KOPT-K1 (cell line): ENCODE results near the gene FMNL3.
"Not testable (repeated sequence)": the region's sequence is repeated elsewhere in the genome, so short reads cannot be mapped to it uniquely, and the experiment has no call there.

Experiments
- H3K27ac ChIP-seq: fragments of 200-600 bp; sonication (generic); 2 replicates; pipeline ENCODE4 v1.5.1; 2016; ENCODE audit warnings: antibody characterized with exemption, mild to moderate bottlenecking, low read depth, low read length; ENCODE audit not compliant: poor library complexity, severe bottlenecking
- H3K36me3 ChIP-seq: fragments of 200-600 bp; sonication (generic); 2 replicates; pipeline ENCODE4 v1.5.1; 2017; ENCODE audit warnings: antibody characterized with exemption, mild to moderate bottlenecking, low read length, moderate library complexity; ENCODE audit not compliant: insufficient read depth
- H3K9me3 ChIP-seq: fragments of 200-600 bp; sonication (generic); 2 replicates; pipeline ENCODE4 v1.5.1; 2017; ENCODE audit warnings: antibody characterized with exemption, low read length, mild to moderate bottlenecking; ENCODE audit not compliant: insufficient read depth, poor library complexity, severe bottlenecking

Gene FMNL3

DNA sequence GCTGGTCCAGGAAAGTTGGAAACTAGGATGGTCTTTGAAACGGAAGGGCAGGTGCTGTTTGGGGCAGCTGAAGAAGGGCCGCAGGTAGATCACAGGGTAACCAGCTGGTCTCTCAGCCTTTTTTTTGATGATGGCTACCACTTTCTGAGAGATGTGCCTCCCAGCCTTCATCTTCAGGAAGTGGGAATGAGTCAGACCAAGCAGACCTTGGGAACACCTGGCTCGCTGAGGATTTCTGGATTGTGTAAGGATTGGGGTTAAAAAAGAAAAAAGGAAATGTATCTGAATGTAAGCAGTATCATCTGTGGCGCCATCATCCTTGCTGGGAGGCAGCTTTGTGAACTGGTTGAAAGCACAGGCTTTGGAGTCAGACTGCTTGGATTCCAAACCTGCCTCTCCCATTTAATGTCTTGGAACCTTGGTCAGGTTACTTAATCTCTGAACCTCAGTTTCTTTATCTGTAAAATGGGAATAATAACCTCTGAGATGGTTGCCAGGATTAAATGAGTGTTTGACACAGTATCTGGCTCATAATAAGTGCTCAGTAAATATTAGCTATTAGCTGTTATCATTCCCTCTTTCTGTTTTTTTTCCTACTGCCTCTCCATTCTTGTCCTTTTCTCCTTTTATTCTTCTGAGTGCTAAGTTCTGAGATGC, 82.2 kb downstream of the FMNL3 start:
- Histone ChIP-seq H3K36me3 (no peaks in the 10 kb centered on the region), H3K27ac (no peak overlapping the region)

DNA sequence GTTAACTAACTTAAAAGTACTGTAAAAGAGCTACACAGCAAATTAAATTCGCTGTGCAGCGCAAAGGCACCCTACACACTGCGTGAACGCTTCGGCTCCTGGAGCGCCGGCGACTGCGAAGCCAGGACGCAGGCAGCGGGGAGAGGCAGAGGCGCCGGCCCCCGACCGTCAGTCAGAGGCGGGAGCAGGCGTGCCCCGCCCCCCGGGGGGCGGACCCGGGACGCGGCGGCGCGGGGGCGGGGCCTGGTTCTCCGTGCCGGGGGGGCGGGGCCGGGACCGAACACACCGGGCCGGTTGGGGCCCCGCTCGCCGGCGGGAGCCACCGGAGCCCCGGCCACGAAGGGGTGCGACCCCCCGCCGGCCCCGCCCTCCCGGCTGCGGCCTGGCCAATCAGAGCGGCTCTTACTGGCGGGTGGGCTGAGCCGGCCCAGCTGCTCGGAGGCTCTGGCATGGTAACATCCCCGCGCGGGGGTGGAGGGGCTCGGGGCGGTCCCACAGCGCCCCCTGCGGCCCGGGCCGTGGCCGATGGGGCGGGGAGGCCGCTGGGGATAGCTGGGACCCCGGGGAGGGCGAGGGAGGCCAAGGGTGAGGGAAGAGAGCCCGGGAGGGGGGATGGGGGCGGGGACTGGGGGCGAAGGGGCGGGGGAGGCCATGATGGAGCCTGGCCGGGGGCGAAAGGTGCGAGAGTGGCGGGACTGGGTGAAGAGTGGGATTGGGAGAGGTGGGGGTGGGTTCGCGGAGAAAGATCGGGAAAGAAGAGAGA, 83.9 kb downstream of the FMNL3 start, which contains the start of gene PRPF40B:
Gene PRPF40B, plus strand, starts transcription at position 420 of the 763 bp plus-strand sequence. Its CDS starts 30 bp downstream, at position 450.
- H3K36me3 ChIP-seq: no peaks in the 10 kb centered on the region
- H3K9me3 ChIP-seq: no peaks in the 10 kb centered on the region
- peak within 1 kb of the TSS; percentile 49 for H3K27ac ChIP-seq

More for the DNA sequence above, 82.2 kb downstream of the FMNL3 start:
- H3K9me3 ChIP-seq: no peaks in the 10 kb centered on the region

GRCh38 chr12:49622501-49623141, 84.6 kb downstream of the FMNL3 start:
- no peaks in the 10 kb centered on the region for H3K9me3 ChIP-seq
- peak overlapping the region; percentile 49 for H3K27ac ChIP-seq
- no peaks in the 10 kb centered on the region for H3K36me3 ChIP-seq

DNA sequence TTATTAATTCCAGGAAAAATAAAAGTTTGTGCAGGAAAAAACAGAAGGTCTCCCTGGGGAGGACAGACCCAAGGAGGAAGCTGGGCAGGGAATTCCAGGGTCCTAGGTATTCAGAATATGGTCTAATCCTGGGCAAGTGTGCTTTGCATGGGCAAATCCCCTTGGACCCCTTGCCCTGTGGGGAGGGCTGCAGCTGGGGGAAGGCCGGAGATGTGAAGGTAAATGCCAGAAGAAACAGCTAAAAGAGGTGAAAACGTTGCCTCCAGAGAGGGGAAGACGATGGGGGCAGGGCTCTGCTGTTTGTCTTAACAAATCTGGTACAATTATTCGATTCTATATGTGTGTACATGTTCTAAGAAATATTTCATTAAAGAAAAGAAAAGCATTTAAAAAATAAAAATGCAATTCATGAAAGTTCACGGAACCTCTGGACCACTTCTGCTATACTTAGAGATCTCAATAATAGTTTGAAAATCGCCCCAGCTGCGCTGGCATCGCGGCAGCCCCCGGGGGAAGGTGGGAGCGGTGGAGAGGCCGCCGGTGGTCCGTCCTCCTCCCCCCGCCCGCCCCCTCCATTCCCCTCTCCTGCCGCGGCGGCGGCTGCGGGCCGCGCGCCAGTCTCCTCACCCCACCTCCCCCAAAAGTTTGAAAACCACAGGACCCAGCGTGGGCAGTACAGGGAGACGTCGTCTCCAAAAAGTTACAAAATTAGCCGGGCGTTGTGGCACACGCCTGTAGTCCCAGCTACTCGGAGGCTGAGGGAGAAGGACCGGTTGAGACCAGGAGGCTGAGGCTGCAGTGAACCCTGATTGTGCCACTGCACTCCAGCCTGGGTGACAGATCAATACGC, 85.3 kb downstream of the FMNL3 start:
- Histone ChIP-seq H3K36me3 (no peaks in the 10 kb centered on the region), H3K27ac (no peak overlapping the region), H3K9me3 (no peaks in the 10 kb centered on the region)

DNA sequence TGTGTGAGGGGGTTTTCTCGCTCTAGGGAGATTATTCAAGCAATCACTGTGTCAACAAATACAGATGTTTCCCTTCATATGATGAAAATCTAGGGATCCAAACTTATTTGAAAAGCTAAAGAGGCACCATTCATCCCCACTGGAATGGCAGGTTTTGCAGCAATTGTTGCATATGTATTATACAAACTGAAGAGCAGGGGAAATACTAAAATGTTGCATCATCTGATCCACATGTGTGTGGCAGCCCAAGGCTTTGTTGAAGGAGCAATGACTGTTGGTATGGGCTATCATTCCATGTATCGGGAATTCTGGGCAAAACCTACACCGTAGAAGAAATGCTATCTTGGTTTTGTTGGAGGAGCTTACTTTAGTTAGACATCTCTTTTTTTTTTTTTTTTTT, 87.9 kb downstream of the FMNL3 start:
- no peaks in the 10 kb centered on the region for H3K36me3 ChIP-seq
- H3K27ac ChIP-seq: no peak overlapping the region
- H3K9me3 ChIP-seq: peaks cover 10% of the 10 kb centered on the region

DNA sequence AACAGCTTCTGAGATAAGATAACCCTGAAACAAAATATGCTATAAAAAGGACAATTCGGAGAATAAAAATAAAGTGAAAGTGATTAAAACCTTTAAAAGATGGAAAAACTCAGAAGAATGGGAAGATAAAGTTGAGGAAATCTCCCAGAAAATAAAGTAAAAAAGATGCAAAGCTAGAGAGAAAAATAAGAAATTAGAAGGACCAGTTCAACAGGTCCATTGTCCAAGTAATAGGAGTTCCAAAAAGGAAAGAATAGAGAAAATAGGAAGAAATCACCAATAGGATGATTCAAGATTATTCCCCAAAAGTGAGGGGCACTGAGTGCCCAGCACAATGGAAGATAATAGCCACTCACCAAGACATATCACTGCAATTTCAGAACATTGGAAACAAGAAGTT, 88.6 kb downstream of the FMNL3 start:
- no peak overlapping the region for H3K27ac ChIP-seq
- peaks cover 10% of the 10 kb centered on the region for H3K9me3 ChIP-seq
- H3K36me3 ChIP-seq: no peaks in the 10 kb centered on the region

DNA sequence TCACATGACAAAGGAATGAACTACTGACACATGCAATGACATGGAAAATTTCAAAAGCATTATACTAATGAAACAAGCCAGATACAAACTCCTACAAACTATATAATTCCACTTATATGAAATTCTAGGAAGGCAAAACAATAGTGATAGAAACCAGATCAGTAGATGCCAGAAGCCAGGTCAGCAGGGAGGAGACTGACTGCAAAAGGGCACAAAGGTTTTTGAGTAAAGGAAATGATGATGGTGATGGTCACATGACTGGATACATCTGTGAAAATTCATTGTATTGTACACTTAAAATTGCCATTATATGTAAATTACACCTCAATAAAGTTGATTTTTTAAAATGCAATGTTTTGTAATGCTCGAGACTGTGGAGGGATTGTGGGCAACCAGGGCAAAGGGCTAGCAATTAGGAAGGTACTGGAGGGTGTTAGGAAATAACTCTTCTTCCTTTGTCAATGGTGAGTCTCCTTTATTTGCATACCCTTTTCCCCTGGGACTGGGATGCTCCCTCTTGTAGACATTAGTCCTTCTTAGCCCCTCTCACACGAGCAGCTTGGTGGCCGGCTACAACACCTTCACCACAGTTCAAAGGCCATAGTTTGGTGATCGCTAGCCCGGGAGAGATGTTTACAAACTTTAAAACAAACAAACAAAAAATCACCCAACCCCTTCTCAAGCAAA, 90.5 kb downstream of the FMNL3 start:
- no peaks in the 10 kb centered on the region for H3K36me3 ChIP-seq

GRCh38 chr12:49615725-49616124, 91.5 kb downstream of the FMNL3 start:
- Histone ChIP-seq H3K27ac (no peak overlapping the region), H3K9me3 (peaks cover 10% of the 10 kb centered on the region), H3K36me3 (no peaks in the 10 kb centered on the region)

More for the DNA sequence above, 90.5 kb downstream of the FMNL3 start:
- no peak overlapping the region for H3K27ac ChIP-seq
- peaks cover 10% of the 10 kb centered on the region for H3K9me3 ChIP-seq

DNA sequence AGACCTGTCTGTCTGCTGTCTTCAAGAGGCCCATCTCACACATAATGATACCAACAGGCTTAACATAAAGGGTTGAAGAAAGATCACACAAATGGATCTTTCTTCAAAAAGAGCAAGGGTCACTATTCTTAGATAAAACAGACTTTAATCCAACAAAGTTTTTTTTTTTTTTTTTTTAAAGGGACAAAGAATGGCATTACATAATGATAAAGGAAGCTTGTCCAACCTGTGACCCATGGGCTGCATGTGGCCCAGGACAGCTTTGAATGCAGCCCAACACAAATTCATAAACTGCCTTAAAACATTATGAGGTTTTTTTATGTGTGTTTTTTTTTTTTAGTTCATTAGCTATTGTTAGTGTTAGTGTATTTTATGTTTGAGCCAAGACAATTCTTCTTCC, 95.0 kb downstream of the FMNL3 start:
- Histone ChIP-seq H3K36me3 (no peaks in the 10 kb centered on the region), H3K27ac (no peak overlapping the region), H3K9me3 (peaks cover 10% of the 10 kb centered on the region)

- H3K9me3 ChIP-seq: not testable (repeated sequence)
Observed at GRCh38 chr12:49610785-49611184, 96.4 kb downstream of the FMNL3 start.

DNA sequence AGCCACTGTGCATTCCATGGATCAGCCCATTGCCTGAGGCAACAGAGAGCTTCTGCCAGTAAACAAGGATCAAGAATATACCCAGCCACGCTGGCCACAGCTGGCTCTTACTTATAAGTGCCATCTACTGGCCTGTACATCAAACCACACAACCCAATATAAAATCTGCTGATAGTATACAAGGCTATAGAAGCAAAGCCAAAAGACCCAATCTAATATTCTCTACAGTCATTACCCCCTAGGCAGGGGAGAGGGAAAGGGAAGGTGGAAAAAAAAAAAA, 97.4 kb downstream of the FMNL3 start:
- peaks cover 4% of the 10 kb centered on the region for H3K9me3 ChIP-seq
- no peak overlapping the region for H3K27ac ChIP-seq
- no peaks in the 10 kb centered on the region for H3K36me3 ChIP-seq

More at GRCh38 chr12:49610785-49611184, 96.4 kb downstream of the FMNL3 start:
- not testable (repeated sequence) for H3K27ac ChIP-seq, H3K36me3 ChIP-seq

- Histone ChIP-seq H3K27ac (no peak overlapping the region), H3K9me3 (peaks cover under 1% of the 10 kb centered on the region), H3K36me3 (no peaks in the 10 kb centered on the region)
Observed at GRCh38 chr12:49609059-49609874, 97.9 kb downstream of the FMNL3 start.

- H3K36me3 ChIP-seq, H3K27ac ChIP-seq, H3K9me3 ChIP-seq: not testable (repeated sequence)
Observed at GRCh38 chr12:49605539-49605938, 101.7 kb downstream of the FMNL3 start, which contains the start of gene FAM186B. Gene FAM186B (minus strand): TSS chr12:49605639. CDS start chr12:49605477, 162 bp downstream.

DNA sequence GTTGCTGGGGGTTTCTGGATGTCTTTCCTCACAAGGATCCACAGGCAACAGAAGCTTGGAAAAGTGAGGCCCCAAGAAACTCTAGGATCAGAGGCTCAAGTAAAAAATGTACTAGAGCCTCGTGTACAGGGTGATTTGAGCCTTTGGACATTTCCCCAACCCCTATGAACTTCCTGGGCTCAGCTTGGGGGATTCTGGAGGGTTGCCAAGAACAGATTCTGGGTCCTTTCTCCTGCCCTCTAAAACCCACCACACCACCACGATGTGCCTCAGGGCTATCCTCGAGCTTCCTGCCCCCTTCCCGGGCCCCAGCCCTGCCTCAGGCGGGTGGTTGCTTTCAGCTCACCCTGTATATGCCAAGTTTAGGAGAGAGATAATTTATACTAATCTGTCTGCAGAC, 102.3 kb downstream of the FMNL3 start:
- no peaks in the 10 kb centered on the region for H3K9me3 ChIP-seq
- H3K27ac ChIP-seq: no peak overlapping the region
- H3K36me3 ChIP-seq: no peaks in the 10 kb centered on the region
